Loucy (cell line): ENCODE results near the gene SLC38A1.

ENCODE experiments used
- CTCF ChIP-seq: fragments of 200-600 bp; sonication (generic); conservative IDR thresholded peaks from 2 replicates; pipeline ENCODE4 v1.5.1; 2014; ENCODE audit warnings: mild to moderate bottlenecking, antibody characterized with exemption, low read length
- EZH2phosphoT487 ChIP-seq: fragments of 200-600 bp; IDR thresholded peaks from 2 replicates; pipeline ENCODE4 v1.6.1; 2018; ENCODE audit warnings: antibody characterized with exemption, mild to moderate bottlenecking, moderate library complexity, borderline replicate concordance

DNA sequence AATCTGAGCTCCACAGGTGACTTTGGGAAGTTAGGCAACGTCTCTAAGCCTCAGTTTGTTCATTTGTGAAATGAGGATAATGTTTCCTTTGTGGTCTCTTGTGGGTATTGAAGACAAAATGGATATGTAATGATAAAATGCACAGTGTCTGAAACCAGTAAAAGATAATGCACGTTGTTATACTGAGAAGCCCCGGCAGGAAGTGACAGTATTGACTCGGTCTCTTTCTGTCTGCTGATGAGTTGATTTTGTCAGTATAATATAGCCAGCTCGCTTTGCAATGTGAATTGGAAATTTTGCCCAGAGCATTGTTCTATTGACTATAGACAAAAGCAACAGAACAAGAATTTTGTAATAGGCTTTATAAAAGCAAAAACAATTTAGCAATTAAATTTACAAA, 49.2 kb upstream of the SLC38A1 start:
- no peak for TF ChIP-seq CTCF
- no peak for TF ChIP-seq EZH2phosphoT487
